CD4-positive, alpha-beta T cell (primary cell): Measurements from ENCODE around the gene NBR1. TPM values are rescaled to one million over a fixed set of nuclear protein-coding genes. Genes with fewer than 3 reads are reported as not detected.

Experiments used
- ATAC-seq: fragments of 200-7000 bp; cut with Tn5 transposase; one replicate; pipeline ENCODE4 v1.10.0; 2022; ENCODE audit warnings: mild to moderate bottlenecking; ENCODE audit not compliant: poor library complexity
- CTCF ChIA-PET: fragments of 350-600 bp; sonication (Branson Sonifier 250); formaldehyde crosslinking; loops from one replicate; lab custom pipeline; 2021; ENCODE audit warnings: antibody characterized with exemption, inconsistent platforms; lab: Charles Lee
- POLR2A ChIA-PET: fragments of 350-600 bp; sonication (Branson Sonifier 250); formaldehyde crosslinking; loops from one replicate; lab custom pipeline; 2021; ENCODE audit warnings: antibody characterized with exemption, inconsistent platforms; lab: Charles Lee
- DNase-seq, 14 experiments: peaks; one replicate each; pipeline ENCODE4 v3.0.0-alpha.2; 2013 to 2020; ENCODE audit warnings: mixed read lengths in 2 of 14
- H3K27ac ChIP-seq, 2 donors: one replicate each; pipeline versions ENCODE4 v1.5.1 to v1.7.0; 2013; ENCODE audit warnings: low read length in 2 of 2, low read depth in 1 of 2, mild to moderate bottlenecking in 1 of 2
- H3K27me3 ChIP-seq, 2 experiments: 1 replicate in 1 of 2; 2 replicates in 1 of 2; pipeline versions ENCODE4 v1.6.1 to v1.7.0; 2013; ENCODE audit warnings: low read length in 2 of 2, control low read depth in 1 of 2, mild to moderate bottlenecking in 1 of 2, moderate library complexity in 1 of 2; ENCODE audit not compliant: insufficient read depth in 2 of 2, control insufficient read depth in 1 of 2
- H3K36me3 ChIP-seq: one replicate; pipeline ENCODE4 v1.6.1; 2013; ENCODE audit warnings: low read length, control low read depth; ENCODE audit not compliant: insufficient read depth
- H3K4me1 ChIP-seq: one replicate; pipeline ENCODE4 v1.6.1; 2013; ENCODE audit warnings: low read length, control low read depth; ENCODE audit not compliant: insufficient read depth
- H3K4me3 ChIP-seq: one replicate; pipeline ENCODE4 v1.5.1; 2013; ENCODE audit warnings: mild to moderate bottlenecking, low read length, moderate library complexity
- H3K9me3 ChIP-seq, 2 experiments: 1 replicate in 1 of 2; 2 replicates in 1 of 2; pipeline versions ENCODE4 v1.6.1 to v1.7.0; 2013; ENCODE audit warnings: low read length in 2 of 2, mild to moderate bottlenecking in 2 of 2, control low read depth in 1 of 2, moderate library complexity in 1 of 2; ENCODE audit not compliant: control insufficient read depth in 1 of 2, insufficient read depth in 1 of 2
- H3K27ac Mint-ChIP-seq: one replicate; pipeline ENCODE4 v1.8.0; 2020; ENCODE audit warnings: mixed read lengths
- H3K27me3 Mint-ChIP-seq: one replicate; pipeline ENCODE4 v1.8.0; 2021; ENCODE audit warnings: mixed read lengths
- H3K36me3 Mint-ChIP-seq: one replicate; pipeline ENCODE4 v1.8.0; 2021; ENCODE audit warnings: low read depth, mixed read lengths
- H3K4me1 Mint-ChIP-seq: one replicate; pipeline ENCODE4 v1.8.0; 2021; ENCODE audit warnings: low read depth, mixed read lengths
- H3K4me3 Mint-ChIP-seq: one replicate; pipeline ENCODE4 v1.8.0; 2020; ENCODE audit warnings: mild to moderate bottlenecking, mixed read lengths
- H3K9me3 Mint-ChIP-seq: one replicate; pipeline ENCODE4 v1.8.0; 2020; ENCODE audit warnings: mixed read lengths
- CTCF ChIP-seq: fragments of 200-600 bp; IDR thresholded peaks from one replicate; pipeline ENCODE4 v1.8.0; 2022; ENCODE audit warnings: antibody characterized with exemption, mild to moderate bottlenecking
- intact Hi-C, 2 experiments: fragments of 100-400 bp; cut with DNase I in 1 of 2; cut with micrococcal nuclease in 1 of 2; formaldehyde crosslinking; loops; one replicate each; pipeline versions ENCODE4 v1.15.1 to v1.9.0; 2023 to 2025; cut with DNase I, micrococcal nuclease
- total RNA-seq, 174 experiments: library from RNA in 2 of 174; stranded (reverse) in 2 of 174; gene quantifications; one replicate each; pipeline ENCODE4 v1.2.3 and lab custom pipeline; 2021 to 2026

Gene NBR1
- total RNA-seq, 2 experiments from 2014 or later: 23.7 TPM

- H3K36me3 Mint-ChIP-seq: peaks cover 26% of the 10 kb centered on the region
- POLR2A ChIA-PET: interaction anchor here (1.9 kb wide), 1 partner anchor 96 kb away, joined by 8 read pairs; no protein-coding TSS in a partner anchor
- Histone ChIP-seq H3K4me3 (no peak overlapping the region), H3K9me3 (no peaks in the 10 kb centered on the region), H3K36me3 (peaks cover 18% of the 10 kb centered on the region), H3K27ac (no peak overlapping the region), H3K27me3 (no peaks in the 10 kb centered on the region), H3K4me1 (peaks cover 7% of the 10 kb centered on the region)
- intact Hi-C loops: no loop called here
- peaks cover 16% of the 10 kb centered on the region for H3K4me1 Mint-ChIP-seq
- no peaks in the 10 kb centered on the region for H3K9me3 Mint-ChIP-seq
- CTCF ChIA-PET: no interaction called here
- no peak for TF ChIP-seq CTCF
- no peak for ATAC-seq
- H3K27me3 Mint-ChIP-seq: no peaks in the 10 kb centered on the region
- no peak overlapping the region for H3K27ac Mint-ChIP-seq
- no peak overlapping the region for H3K4me3 Mint-ChIP-seq
- no peak for DNase-seq
Measured at GRCh38 chr17:43219001-43219400, 48.0 kb downstream of the NBR1 start.

GRCh38 chr17:43219746-43220380 is 48.8 kb downstream of the NBR1 start:
- Histone ChIP-seq H3K36me3 (peaks cover 21% of the 10 kb centered on the region), H3K27ac (no peak overlapping the region), H3K27me3 (no peaks in the 10 kb centered on the region), H3K4me3 (no peak overlapping the region), H3K9me3 (no peaks in the 10 kb centered on the region), H3K4me1 (peaks cover 7% of the 10 kb centered on the region)
- no peak for ATAC-seq
- ChIA-PET CTCF (no interaction called here), POLR2A (interaction anchor here (1.9 kb wide), 1 partner anchor 96 kb away, joined by 8 read pairs; no protein-coding TSS in a partner anchor)
- H3K36me3 Mint-ChIP-seq: peaks cover 29% of the 10 kb centered on the region
- H3K4me1 Mint-ChIP-seq: peaks cover 16% of the 10 kb centered on the region
- intact Hi-C loops: loop anchor here in 1 of 2 experiments (10.0 kb wide), 1 partner anchor 865 kb away; no protein-coding TSS in a partner anchor
- DNase-seq: no peak
- no peak overlapping the region for H3K27ac Mint-ChIP-seq
- H3K9me3 Mint-ChIP-seq: no peaks in the 10 kb centered on the region
- no peak for TF ChIP-seq CTCF
- no peak overlapping the region for H3K4me3 Mint-ChIP-seq
- H3K27me3 Mint-ChIP-seq: no peaks in the 10 kb centered on the region

- POLR2A ChIA-PET: interaction anchor here (1.9 kb wide), 1 partner anchor 95 kb away, joined by 8 read pairs; no protein-coding TSS in a partner anchor
- H3K4me1 ChIP-seq: peaks cover 7% of the 10 kb centered on the region
- ATAC-seq: no peak
- CTCF ChIA-PET: no interaction called here
- intact Hi-C loops: loop anchor here in 1 of 2 experiments (10.0 kb wide), 1 partner anchor 864 kb away; no protein-coding TSS in a partner anchor
- H3K9me3 ChIP-seq: no peaks in the 10 kb centered on the region
- H3K4me1 Mint-ChIP-seq: peaks cover 16% of the 10 kb centered on the region
- no peak for TF ChIP-seq CTCF
- no peaks in the 10 kb centered on the region for H3K9me3 Mint-ChIP-seq
- no peak for DNase-seq
- H3K36me3 ChIP-seq: peaks cover 18% of the 10 kb centered on the region
- H3K27me3 Mint-ChIP-seq: no peaks in the 10 kb centered on the region
- peaks cover 24% of the 10 kb centered on the region for H3K36me3 Mint-ChIP-seq
- no peak overlapping the region for H3K4me3 Mint-ChIP-seq
- no peak overlapping the region for H3K4me3 ChIP-seq
- H3K27ac ChIP-seq: no peak overlapping the region
- no peak overlapping the region for H3K27ac Mint-ChIP-seq
- no peaks in the 10 kb centered on the region for H3K27me3 ChIP-seq
Measured at GRCh38 chr17:43220511-43221125, 49.6 kb downstream of the NBR1 start.
